ENCODE data around the gene CPZ. TPM values are rescaled to one million over a fixed set of nuclear protein-coding genes. Genes with fewer than 3 reads are reported as not detected.

CPZ gene
- not detected for total RNA-seq (2013)
- not detected for polyA plus RNA-seq
- polyA minus RNA-seq = not detected in 2 replicates
- 0 to 0.15 (median 0) reads per million in 11 experiments for total RNA-seq

DNA sequence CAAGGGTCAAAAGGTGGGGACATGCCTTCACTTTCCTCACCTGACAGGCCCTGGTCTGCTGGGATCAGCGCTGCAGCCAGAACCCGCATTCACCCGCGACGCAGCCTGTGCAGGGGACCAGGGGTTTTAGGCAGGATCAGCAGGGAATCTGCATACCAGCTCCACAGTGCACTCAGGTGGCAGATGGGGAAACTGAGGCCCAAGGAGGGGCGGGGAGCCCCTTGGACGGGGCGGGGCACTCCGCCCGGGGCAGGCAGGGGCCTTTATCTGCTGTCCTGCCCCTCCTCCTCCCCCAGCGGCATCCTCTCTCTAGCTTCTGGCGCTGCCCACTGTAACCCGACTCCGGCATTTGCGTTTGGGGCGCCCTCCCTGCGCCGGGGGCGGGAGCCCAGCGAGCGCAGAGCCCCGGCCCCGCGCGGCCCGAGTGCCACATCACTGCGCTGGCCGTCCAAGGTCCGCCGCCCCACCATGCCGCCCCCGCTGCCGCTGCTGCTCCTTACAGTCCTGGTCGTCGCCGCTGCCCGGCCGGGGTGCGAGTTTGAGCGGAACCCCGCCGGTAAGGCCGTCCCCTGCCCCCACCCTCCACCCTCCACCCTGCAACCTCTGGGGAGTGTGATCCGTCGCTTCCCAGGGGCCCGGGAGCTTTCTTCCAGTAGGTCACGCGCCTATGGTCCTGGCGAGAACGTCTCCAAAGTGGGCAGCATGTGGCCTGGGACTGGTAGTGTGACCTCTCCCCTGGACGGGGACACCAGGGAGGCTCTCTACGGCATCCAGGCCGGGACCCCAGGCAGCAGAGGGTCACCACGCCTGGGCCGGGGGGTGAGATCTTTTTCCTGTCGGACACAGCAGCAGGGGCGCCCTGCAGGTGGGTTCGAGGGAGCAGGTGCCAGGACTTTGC lies at the start of gene CPZ:
Gene CPZ, plus strand, starts transcription at position 400 of the 898 bp plus-strand sequence. Its CDS starts 69 bp downstream, at position 469.
- Histone ChIP-seq H3K9me3 (replicated peaks in 1 of 2; ENCODE audit: control insufficient read depth in 1 of 2, insufficient read depth in 1 of 2, low read length in 2 of 2) (no peaks in the 10 kb centered on the region), H3K79me2 (ENCODE audit: insufficient read depth, low read length) (no peaks in the 10 kb centered on the region), H3K4me1 (ENCODE audit: control insufficient read depth in 1 of 2, insufficient read depth in 2 of 2, low read length in 2 of 2) (no peaks in the 10 kb centered on the region), H3K27me3 (ENCODE audit: control insufficient read depth in 2 of 2, insufficient read depth in 2 of 2, low read length in 2 of 2) (peaks cover 2 to 29% of the 10 kb centered on the region in 2 donors), H3K9ac (ENCODE audit: insufficient read depth, low read length, poor library complexity, severe bottlenecking) (no peak within 1 kb of the TSS), H2AFZ (ENCODE audit: insufficient read depth, low read depth, low read length, poor library complexity, severe bottlenecking) (no peak within 1 kb of the TSS), H4K20me1 (ENCODE audit: insufficient read depth, low read length) (no peaks in the 10 kb centered on the region), H3K4me3 (replicated peaks in 1 of 3; ENCODE audit: low read depth in 2 of 3, low read length in 3 of 3) (no peak within 1 kb of the TSS), H3K27ac (ENCODE audit: low read depth in 1 of 2, low read length in 2 of 2) (no peak within 1 kb of the TSS), H3K4me2 (replicated peaks; ENCODE audit: extremely low read depth, low read length, poor library complexity, severe bottlenecking) (no peak within 1 kb of the TSS), H3K36me3 (replicated peaks in 1 of 2; ENCODE audit: control insufficient read depth in 1 of 2, insufficient read depth in 2 of 2, low read length in 2 of 2) (no peaks in the 10 kb centered on the region)
- no peaks in the 10 kb centered on the region for H3K4me1 Mint-ChIP-seq
- TF ChIP-seq, protein P1, sequence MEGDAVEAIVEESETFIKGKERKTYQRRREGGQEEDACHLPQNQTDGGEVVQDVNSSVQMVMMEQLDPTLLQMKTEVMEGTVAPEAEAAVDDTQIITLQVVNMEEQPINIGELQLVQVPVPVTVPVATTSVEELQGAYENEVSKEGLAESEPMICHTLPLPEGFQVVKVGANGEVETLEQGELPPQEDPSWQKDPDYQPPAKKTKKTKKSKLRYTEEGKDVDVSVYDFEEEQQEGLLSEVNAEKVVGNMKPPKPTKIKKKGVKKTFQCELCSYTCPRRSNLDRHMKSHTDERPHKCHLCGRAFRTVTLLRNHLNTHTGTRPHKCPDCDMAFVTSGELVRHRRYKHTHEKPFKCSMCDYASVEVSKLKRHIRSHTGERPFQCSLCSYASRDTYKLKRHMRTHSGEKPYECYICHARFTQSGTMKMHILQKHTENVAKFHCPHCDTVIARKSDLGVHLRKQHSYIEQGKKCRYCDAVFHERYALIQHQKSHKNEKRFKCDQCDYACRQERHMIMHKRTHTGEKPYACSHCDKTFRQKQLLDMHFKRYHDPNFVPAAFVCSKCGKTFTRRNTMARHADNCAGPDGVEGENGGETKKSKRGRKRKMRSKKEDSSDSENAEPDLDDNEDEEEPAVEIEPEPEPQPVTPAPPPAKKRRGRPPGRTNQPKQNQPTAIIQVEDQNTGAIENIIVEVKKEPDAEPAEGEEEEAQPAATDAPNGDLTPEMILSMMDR (IDR thresholded peaks at IDR 0.05) = no peak
- 4% methylated on average over 50 of the region's 58 CpGs for whole genome bisulfite sequencing (ENCODE audit: insufficient coverage)
- peaks cover 28 to 46% (median 38%) of the 10 kb centered on the region in 3 donors for H3K27me3 Mint-ChIP-seq (ENCODE audit: low read depth in 3 of 3)
- intact Hi-C loops (cut with micrococcal nuclease) = no loop called here
- H3K4me3 Mint-ChIP-seq = peak within 1 kb of the TSS in 1 of 2 donors; percentile 72
- DNase-seq = no peak
- H3K9me3 Mint-ChIP-seq = peaks cover 0 to 5% (median 0%) of the 10 kb centered on the region in 7 donors
- H3K36me3 Mint-ChIP-seq = no peaks in the 10 kb centered on the region
- no peak within 1 kb of the TSS for H3K27ac Mint-ChIP-seq

DNA sequence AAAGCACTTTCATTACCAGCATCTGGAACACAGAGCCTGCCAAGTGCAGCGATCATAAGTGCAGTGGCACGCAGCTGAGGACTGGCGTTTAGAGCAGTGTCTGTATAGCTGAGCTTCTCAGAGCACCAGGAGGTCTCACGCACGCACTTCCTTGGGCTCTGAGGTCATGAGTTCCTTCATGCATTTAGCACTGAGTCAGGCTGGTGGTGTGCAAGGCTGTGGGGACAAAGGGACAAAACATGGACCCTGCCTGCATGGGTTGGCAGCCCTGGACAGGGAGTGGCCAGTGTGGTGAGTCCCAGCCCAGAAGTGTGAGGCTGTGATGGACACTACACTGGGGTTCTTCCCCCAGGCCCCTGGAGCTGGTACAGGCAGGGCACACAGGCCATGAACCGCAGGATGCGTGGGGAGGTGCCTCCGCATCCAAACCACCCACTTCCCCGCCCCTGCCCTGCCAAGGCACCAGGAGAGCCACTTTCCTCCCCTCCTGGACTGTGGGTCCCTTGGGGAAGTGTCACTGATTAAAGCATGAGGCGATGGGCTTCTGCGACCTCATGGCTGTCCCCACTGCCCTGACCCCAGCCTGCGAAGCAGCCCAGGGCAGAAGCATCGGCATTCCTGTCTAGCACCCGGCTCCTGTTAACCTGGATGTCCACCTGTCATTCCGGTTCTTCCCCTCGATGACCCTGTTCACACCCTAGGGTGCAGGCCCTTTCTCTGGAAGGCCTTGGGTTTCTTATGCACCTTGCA lies 49.6 kb upstream of the CPZ start:
- peaks cover 2% of the 10 kb centered on the region for H3K4me1 Mint-ChIP-seq
- no peak overlapping the region for H3K4me3 Mint-ChIP-seq
- Histone ChIP-seq H3K27ac (ENCODE audit: low read depth in 1 of 2, low read length in 2 of 2) (no peak overlapping the region), H3K9me3 (replicated peaks in 1 of 2; ENCODE audit: control insufficient read depth in 1 of 2, insufficient read depth in 1 of 2, low read length in 2 of 2) (peaks cover 0 to 6% of the 10 kb centered on the region in 2 donors), H3K4me2 (replicated peaks; ENCODE audit: extremely low read depth, low read length, poor library complexity, severe bottlenecking) (no peak overlapping the region), H4K20me1 (ENCODE audit: insufficient read depth, low read length) (no peaks in the 10 kb centered on the region), H3K4me3 (replicated peaks in 1 of 3; ENCODE audit: low read depth in 2 of 3, low read length in 3 of 3) (no peak overlapping the region), H3K4me1 (ENCODE audit: control insufficient read depth in 1 of 2, insufficient read depth in 2 of 2, low read length in 2 of 2) (no peaks in the 10 kb centered on the region), H3K9ac (ENCODE audit: insufficient read depth, low read length, poor library complexity, severe bottlenecking) (no peak overlapping the region), H3K27me3 (ENCODE audit: control insufficient read depth in 2 of 2, insufficient read depth in 2 of 2, low read length in 2 of 2) (no peaks in the 10 kb centered on the region), H3K79me2 (ENCODE audit: insufficient read depth, low read length) (no peaks in the 10 kb centered on the region), H3K36me3 (replicated peaks in 1 of 2; ENCODE audit: control insufficient read depth in 1 of 2, insufficient read depth in 2 of 2, low read length in 2 of 2) (no peaks in the 10 kb centered on the region), H2AFZ (ENCODE audit: insufficient read depth, low read depth, low read length, poor library complexity, severe bottlenecking) (no peak overlapping the region)
- WGBS (ENCODE audit: insufficient coverage) = 95% methylated on average over 16 of the region's 16 CpGs
- intact Hi-C loops (cut with micrococcal nuclease) = no loop called here
- DNase-seq = no peak
- H3K9me3 Mint-ChIP-seq = peaks cover 0 to 7% (median 0%) of the 10 kb centered on the region in 7 donors
- TF ChIP-seq, protein P1 (IDR thresholded peaks at IDR 0.05) = no peak
- H3K27me3 Mint-ChIP-seq (ENCODE audit: low read depth in 3 of 3) = peaks cover 2 to 7% (median 3%) of the 10 kb centered on the region in 3 donors
- no peak overlapping the region for H3K27ac Mint-ChIP-seq
- no peaks in the 10 kb centered on the region for H3K36me3 Mint-ChIP-seq
